Activated T-helper 2 cell treated with anti-CD3 and anti-CD28 coated beads, Interferon-gamma antibody, Interleukin-2, Interleukin-4, amounts not matched to agents 10 μg/mL and 5 μg/mL and 100 μg/mL, durations not matched to agents 14 hours and 24 hours and 36 hours (primary cell): ENCODE measurements around the gene PIR. TPM values are rescaled to one million over a fixed set of nuclear protein-coding genes. Genes with fewer than 3 reads are reported as not detected.
A peak's percentile ranks its signal among the peaks of the same experiment; 100 is the strongest.

ENCODE experiments used
- DNase-seq: peaks from one replicate; pipeline ENCODE4 v3.0.0; 2021; ENCODE audit warnings: low spot score
- H3K27ac Mint-ChIP-seq: one replicate; pipeline ENCODE4 v1.8.0; 2021; ENCODE audit warnings: mixed read lengths
- H3K27me3 Mint-ChIP-seq: one replicate; pipeline ENCODE4 v1.8.0; 2021; ENCODE audit warnings: low read depth, mixed read lengths
- H3K36me3 Mint-ChIP-seq: one replicate; pipeline ENCODE4 v1.8.0; 2021; ENCODE audit warnings: low read depth, mixed read lengths
- H3K4me1 Mint-ChIP-seq: one replicate; pipeline ENCODE4 v1.8.0; 2021; ENCODE audit warnings: low read depth, mixed read lengths
- H3K4me3 Mint-ChIP-seq: one replicate; pipeline ENCODE4 v1.8.0; 2021; ENCODE audit warnings: low read depth, mild to moderate bottlenecking, moderate library complexity, mixed read lengths
- H3K9me3 Mint-ChIP-seq: one replicate; pipeline ENCODE4 v1.8.0; 2021; ENCODE audit warnings: mixed read lengths
- intact Hi-C: fragments of 100-400 bp; cut with micrococcal nuclease; formaldehyde crosslinking; loops from one replicate; pipeline ENCODE4 v1.15.1; 2023
- total RNA-seq: library from RNA; stranded (reverse); gene quantifications from 2 replicates; pipeline ENCODE4 v1.2.3, GENCODE V29; 2022

The PIR gene
- total RNA-seq, 1 donor from 2014 or later = 5.9 TPM

GRCh38 chrX:15356444-15356843, 136.7 kb downstream of the PIR start:
- H3K4me1 Mint-ChIP-seq = no peaks in the 10 kb centered on the region
- no peak overlapping the region for H3K27ac Mint-ChIP-seq
- no peak overlapping the region for H3K4me3 Mint-ChIP-seq
- no peaks in the 10 kb centered on the region for H3K9me3 Mint-ChIP-seq
- intact Hi-C loops = no loop called here
- H3K27me3 Mint-ChIP-seq = peaks cover 9% of the 10 kb centered on the region
- no peaks in the 10 kb centered on the region for H3K36me3 Mint-ChIP-seq
- no peak for DNase-seq

GRCh38 chrX:15350329-15350996, 142.7 kb downstream of the PIR start:
- no peak overlapping the region for H3K27ac Mint-ChIP-seq
- intact Hi-C loops = no loop called here
- no peak overlapping the region for H3K4me3 Mint-ChIP-seq
- no peaks in the 10 kb centered on the region for H3K9me3 Mint-ChIP-seq
- peaks cover 5% of the 10 kb centered on the region for H3K27me3 Mint-ChIP-seq
- no peaks in the 10 kb centered on the region for H3K36me3 Mint-ChIP-seq
- no peak for DNase-seq
- H3K4me1 Mint-ChIP-seq = no peaks in the 10 kb centered on the region

- DNase-seq = no peak
- peaks cover 5% of the 10 kb centered on the region for H3K27me3 Mint-ChIP-seq
- no peak overlapping the region for H3K4me3 Mint-ChIP-seq
- no peaks in the 10 kb centered on the region for H3K36me3 Mint-ChIP-seq
- intact Hi-C loops = loop anchor here (1.0 kb wide), 1 partner anchor 122 kb away; no protein-coding TSS in a partner anchor
- no peaks in the 10 kb centered on the region for H3K4me1 Mint-ChIP-seq
- H3K27ac Mint-ChIP-seq = no peak overlapping the region
- H3K9me3 Mint-ChIP-seq = no peaks in the 10 kb centered on the region
Observed at GRCh38 chrX:15349046-15349445, 144.1 kb downstream of the PIR start.

GRCh38 chrX:15345976-15346375, 147.2 kb downstream of the PIR start:
- Mint-ChIP-seq H3K27ac (no peak overlapping the region), H3K36me3 (no peaks in the 10 kb centered on the region), H3K4me1 (no peaks in the 10 kb centered on the region), H3K27me3 (peaks cover 5% of the 10 kb centered on the region), H3K4me3 (no peak overlapping the region), H3K9me3 (no peaks in the 10 kb centered on the region)
- DNase-seq = no peak
- intact Hi-C loops = no loop called here

- no peak overlapping the region for H3K27ac Mint-ChIP-seq
- H3K36me3 Mint-ChIP-seq = no peaks in the 10 kb centered on the region
- H3K27me3 Mint-ChIP-seq = peaks cover 8% of the 10 kb centered on the region
- no peak for DNase-seq
- no peaks in the 10 kb centered on the region for H3K9me3 Mint-ChIP-seq
- H3K4me1 Mint-ChIP-seq = no peaks in the 10 kb centered on the region
- intact Hi-C loops = no loop called here
- H3K4me3 Mint-ChIP-seq = no peak overlapping the region
Observed at GRCh38 chrX:15344106-15344505, 149.0 kb downstream of the PIR start.

GRCh38 chrX:15343075-15343476, 150.1 kb downstream of the PIR start:
- H3K4me1 Mint-ChIP-seq = no peaks in the 10 kb centered on the region

GRCh38 chrX:15340867-15341266, 152.3 kb downstream of the PIR start:
- Mint-ChIP-seq H3K4me3 (no peak overlapping the region), H3K36me3 (no peaks in the 10 kb centered on the region), H3K9me3 (no peaks in the 10 kb centered on the region), H3K4me1 (peaks cover 6% of the 10 kb centered on the region), H3K27ac (no peak overlapping the region), H3K27me3 (peaks cover 12% of the 10 kb centered on the region)
- intact Hi-C loops = no loop called here
- no peak for DNase-seq

More at GRCh38 chrX:15343075-15343476, 150.1 kb downstream of the PIR start:
- H3K27me3 Mint-ChIP-seq = peaks cover 10% of the 10 kb centered on the region
- H3K4me3 Mint-ChIP-seq = no peak overlapping the region
- H3K27ac Mint-ChIP-seq = no peak overlapping the region
- no peaks in the 10 kb centered on the region for H3K9me3 Mint-ChIP-seq
- intact Hi-C loops = no loop called here
- H3K36me3 Mint-ChIP-seq = no peaks in the 10 kb centered on the region
- no peak for DNase-seq

- H3K9me3 Mint-ChIP-seq = no peaks in the 10 kb centered on the region
- peaks cover 12% of the 10 kb centered on the region for H3K4me1 Mint-ChIP-seq
- peaks cover 10% of the 10 kb centered on the region for H3K27me3 Mint-ChIP-seq
- DNase-seq = peak; percentile 9
- H3K27ac Mint-ChIP-seq = peak overlapping the region; percentile 89
- H3K4me3 Mint-ChIP-seq = peak overlapping the region; percentile 89
- intact Hi-C loops = loop anchor here (5.0 to 10.0 kb wide), 2 partner anchors 159 to 1309 kb away; partner anchors contain the start of genes GEMIN8 and PIR
- peaks cover 11% of the 10 kb centered on the region for H3K36me3 Mint-ChIP-seq
Observed at GRCh38 chrX:15336023-15336413, 157.1 kb downstream of the PIR start.

- no peaks in the 10 kb centered on the region for H3K9me3 Mint-ChIP-seq
- peak within 1 kb of the TSS; percentile 89 for H3K27ac Mint-ChIP-seq
- peak within 1 kb of the TSS; percentile 89 for H3K4me3 Mint-ChIP-seq
- H3K27me3 Mint-ChIP-seq = peaks cover 6% of the 10 kb centered on the region
- intact Hi-C loops = loop anchor here (1.0 to 10.0 kb wide), 5 partner anchors 159 to 1308 kb away; partner anchors contain the start of genes CA5B, FANCB, GEMIN8 and MOSPD2
- peaks cover 11% of the 10 kb centered on the region for H3K36me3 Mint-ChIP-seq
- peak; percentile 90 for DNase-seq
- peaks cover 12% of the 10 kb centered on the region for H3K4me1 Mint-ChIP-seq
Observed at GRCh38 chrX:15335135-15336022, 157.8 kb downstream of the PIR start, which contains the start of gene PIGA. Gene PIGA, minus strand, starts transcription at chrX:15335523. Its CDS starts 3,593 bp downstream, at chrX:15331930.

Other genes with a start within 250 kb of the PIR start
- 0.11 and 0.78 TPM in 2 replicates for gene ASB9, start 223.2 kb downstream of the PIR start, total RNA-seq
- gene ASB11, start 177.7 kb downstream of the PIR start, total RNA-seq = not detected in 2 replicates
- gene PIGA, start 157.8 kb downstream of the PIR start, total RNA-seq = 40.6 and 43.3 TPM in 2 replicates
- not detected in 2 replicates for gene VEGFD, start 108.9 kb downstream of the PIR start, total RNA-seq
- not detected in 2 replicates for gene BMX, start 7.5 kb upstream of the PIR start, total RNA-seq
- gene ACE2, start 107.6 kb upstream of the PIR start, total RNA-seq = not detected in 2 replicates
- 0.23 and 0.25 TPM in 2 replicates for gene CLTRN, start 171.5 kb upstream of the PIR start, total RNA-seq
- 5.2 and 8.0 TPM in 2 replicates for gene CA5B, start 244.9 kb upstream of the PIR start, total RNA-seq